ENCODE results near the gene MINDY3. TPM values are rescaled to one million over a fixed set of nuclear protein-coding genes. Genes with fewer than 3 reads are reported as not detected.

MINDY3 gene
- total RNA-seq, 1 experiment from 2014 or later, result 11.3 TPM

- no peak for TF ChIP-seq AR (CRISPR knock-in tag; IDR thresholded peaks at IDR 0.05)
- TF ChIP-seq FOXP4 (CRISPR knock-in tag; IDR thresholded peaks at IDR 0.05), result no peak
- no peak for TF ChIP-seq JUN (CRISPR knock-in tag; IDR thresholded peaks at IDR 0.05)
- TF ChIP-seq ZNF416 (CRISPR knock-in tag; IDR thresholded peaks at IDR 0.05), result no peak
- no peak for TF ChIP-seq FOXJ3 (CRISPR knock-in tag; IDR thresholded peaks at IDR 0.05; ENCODE audit: borderline replicate concordance)
These were observed 800 bp downstream of the MINDY3 start (continued) for GRCh38 chr10:15859509-15859905.

- ChIA-PET POLR2A (no interaction called here), CTCF (no interaction called here)
- ATAC-seq (no peak), DNase-seq (ENCODE audit: low spot score) (no peak)
- Mint-ChIP-seq H3K27ac (no peak overlapping the region), H3K4me1 (peaks cover 8% of the 10 kb centered on the region), H3K4me3 (peak overlapping the region; percentile 50), H3K36me3 (no peaks in the 10 kb centered on the region), H3K9me3 (peaks cover 14% of the 10 kb centered on the region), H3K27me3 (ENCODE audit: low read depth) (peaks cover 36% of the 10 kb centered on the region)
- TF ChIP-seq ZSCAN18 (CRISPR knock-in tag; IDR thresholded peaks at IDR 0.05) (no peak), NFYB (CRISPR knock-in tag; conservative IDR thresholded peaks at IDR 0.05; ENCODE audit: low read depth) (no peak), ZNF512 (CRISPR knock-in tag; IDR thresholded peaks at IDR 0.05; ENCODE audit: borderline replicate concordance) (no peak), ZNF532 (CRISPR knock-in tag; IDR thresholded peaks at IDR 0.05; ENCODE audit: borderline replicate concordance) (no peak), OVOL2 (CRISPR knock-in tag; IDR thresholded peaks at IDR 0.05; ENCODE audit: borderline replicate concordance) (no peak), IRF2 (CRISPR knock-in tag; IDR thresholded peaks at IDR 0.05; ENCODE audit: borderline replicate concordance, low read depth) (no peak), E2F4 (CRISPR knock-in tag; IDR thresholded peaks at IDR 0.05; ENCODE audit: borderline replicate concordance, low read depth) (no peak), NR2C2 (CRISPR knock-in tag; IDR thresholded peaks at IDR 0.05) (no peak), ZNF232 (CRISPR knock-in tag; IDR thresholded peaks at IDR 0.05) (no peak), E2F5 (CRISPR knock-in tag; IDR thresholded peaks at IDR 0.05) (no peak), ERG (CRISPR knock-in tag; IDR thresholded peaks at IDR 0.05) (no peak), ZNF416 (CRISPR knock-in tag; IDR thresholded peaks at IDR 0.05) (no peak), GABPB1 (CRISPR knock-in tag; IDR thresholded peaks at IDR 0.05) (no peak)
These were observed 1.4 kb downstream of the MINDY3 start for GRCh38 chr10:15858861-15859281.

Measured in WTC11 (cell line).